ENCODE results near the gene TIMM23. TPM values are rescaled to one million over a fixed set of nuclear protein-coding genes. Genes with fewer than 3 reads are reported as not detected.
"Not testable (repeated sequence)": the region's sequence is repeated elsewhere in the genome, so short reads cannot be mapped to it uniquely, and the experiment has no call there.

Gene TIMM23
- total and polyA plus RNA-seq, 2 donors (not counting 3 experiments of a cell fraction or from before 2014, with no cell fraction given): 78.1 to 94.6 TPM

GRCh38 chr10:45983538-45984186 is 11.4 kb downstream of the TIMM23 start:
- H3K27ac ChIP-seq (ENCODE audit: insufficient read depth, low read depth, low read length); dilution Hi-C loops (cut with MboI; ENCODE audit: extremely low pct_ligation_motif_present, low sequenced_read_pairs); H3K36me3 ChIP-seq (ENCODE audit: control insufficient read depth in 2 of 2, extremely low read depth in 1 of 2, insufficient read depth in 2 of 2, low read length in 2 of 2); H2AFZ ChIP-seq (ENCODE audit: low read depth, low read length); H3K4me1 ChIP-seq (ENCODE audit: control insufficient read depth, extremely low read depth, insufficient read depth, low read length); H3K9ac ChIP-seq (replicated peaks; ENCODE audit: extremely low read depth, insufficient read depth, low read length); H3K27me3 ChIP-seq (ENCODE audit: control insufficient read depth in 2 of 2, insufficient read depth in 2 of 2, low read length in 2 of 2); H3K4me2 ChIP-seq (ENCODE audit: insufficient read depth, low read length); H3K4me3 ChIP-seq (replicated peaks in 1 of 3; ENCODE audit: insufficient read depth in 1 of 3, low read depth in 1 of 3, low read length in 3 of 3); H3K9me3 ChIP-seq (replicated peaks; ENCODE audit: control insufficient read depth, insufficient read depth, low read length); H4K20me1 ChIP-seq (replicated peaks; ENCODE audit: control insufficient read depth, extremely low read depth, insufficient read depth, low read length); FAIRE-seq; POLR2A ChIA-PET; BruUV-seq (replicated peaks); H3K9me1 ChIP-seq (replicated peaks; ENCODE audit: control insufficient read depth, extremely low read depth, insufficient read depth, low read length): not testable (repeated sequence)
- TF ChIP-seq CTCF (IDR thresholded peaks at IDR 0.05; ENCODE audit: extremely low read depth in 1 of 2, insufficient read depth in 1 of 2, low read depth in 1 of 2, low read length in 2 of 2): peak in 1 of 2 donors; percentile 28
- CTCF ChIA-PET: interaction anchor here (1.0 kb wide), 1 partner anchor 34 kb away, joined by 3 read pairs; no protein-coding TSS in a partner anchor
- DNase-seq (ENCODE audit: low read depth, low spot score): peak; percentile 44
- intact Hi-C loops (cut with micrococcal nuclease): loop anchor here (1.0 to 5.0 kb wide), 2 partner anchors 45 to 244 kb away; no protein-coding TSS in a partner anchor
- H3K79me2 ChIP-seq (ENCODE audit: control insufficient read depth, insufficient read depth, low read length): peaks cover 16% of the 10 kb centered on the region

- H3K4me2 ChIP-seq (ENCODE audit: insufficient read depth, low read length); H2AFZ ChIP-seq (ENCODE audit: low read depth, low read length); H3K9ac ChIP-seq (replicated peaks; ENCODE audit: extremely low read depth, insufficient read depth, low read length); H3K36me3 ChIP-seq (ENCODE audit: control insufficient read depth in 2 of 2, extremely low read depth in 1 of 2, insufficient read depth in 2 of 2, low read length in 2 of 2); dilution Hi-C loops (cut with MboI; ENCODE audit: extremely low pct_ligation_motif_present, low sequenced_read_pairs); POLR2A ChIA-PET; H3K4me1 ChIP-seq (ENCODE audit: control insufficient read depth, extremely low read depth, insufficient read depth, low read length); FAIRE-seq; BruUV-seq (replicated peaks); H4K20me1 ChIP-seq (replicated peaks; ENCODE audit: control insufficient read depth, extremely low read depth, insufficient read depth, low read length); DNase-seq (ENCODE audit: low read depth, low spot score); H3K27ac ChIP-seq (ENCODE audit: insufficient read depth, low read depth, low read length); H3K4me3 ChIP-seq (replicated peaks in 1 of 3; ENCODE audit: insufficient read depth in 1 of 3, low read depth in 1 of 3, low read length in 3 of 3); CTCF ChIA-PET; H3K9me1 ChIP-seq (replicated peaks; ENCODE audit: control insufficient read depth, extremely low read depth, insufficient read depth, low read length); H3K27me3 ChIP-seq (ENCODE audit: control insufficient read depth in 2 of 2, insufficient read depth in 2 of 2, low read length in 2 of 2); H3K9me3 ChIP-seq (replicated peaks; ENCODE audit: control insufficient read depth, insufficient read depth, low read length): not testable (repeated sequence)
- intact Hi-C loops (cut with micrococcal nuclease): loop anchor here (5.0 kb wide), 1 partner anchor 243 kb away; no protein-coding TSS in a partner anchor
- peaks cover 12% of the 10 kb centered on the region for H3K79me2 ChIP-seq (ENCODE audit: control insufficient read depth, insufficient read depth, low read length)
Measured at GRCh38 chr10:45984473-45984872, 12.2 kb downstream of the TIMM23 start.

- dilution Hi-C loops (cut with MboI; ENCODE audit: extremely low pct_ligation_motif_present, low sequenced_read_pairs); FAIRE-seq; H3K9me1 ChIP-seq (replicated peaks; ENCODE audit: control insufficient read depth, extremely low read depth, insufficient read depth, low read length); H3K9ac ChIP-seq (replicated peaks; ENCODE audit: extremely low read depth, insufficient read depth, low read length); intact Hi-C loops (cut with micrococcal nuclease); POLR2A ChIA-PET; BruUV-seq (replicated peaks); H3K4me1 ChIP-seq (ENCODE audit: control insufficient read depth, extremely low read depth, insufficient read depth, low read length); H3K4me3 ChIP-seq (replicated peaks in 1 of 3; ENCODE audit: insufficient read depth in 1 of 3, low read depth in 1 of 3, low read length in 3 of 3); H3K9me3 ChIP-seq (replicated peaks; ENCODE audit: control insufficient read depth, insufficient read depth, low read length); H3K27ac ChIP-seq (ENCODE audit: insufficient read depth, low read depth, low read length); H3K27me3 ChIP-seq (ENCODE audit: control insufficient read depth in 2 of 2, insufficient read depth in 2 of 2, low read length in 2 of 2); CTCF ChIA-PET; H3K36me3 ChIP-seq (ENCODE audit: control insufficient read depth in 2 of 2, extremely low read depth in 1 of 2, insufficient read depth in 2 of 2, low read length in 2 of 2); DNase-seq (ENCODE audit: low read depth, low spot score); H3K4me2 ChIP-seq (ENCODE audit: insufficient read depth, low read length); H2AFZ ChIP-seq (ENCODE audit: low read depth, low read length); H4K20me1 ChIP-seq (replicated peaks; ENCODE audit: control insufficient read depth, extremely low read depth, insufficient read depth, low read length): not testable (repeated sequence)
- peaks cover 12% of the 10 kb centered on the region for H3K79me2 ChIP-seq (ENCODE audit: control insufficient read depth, insufficient read depth, low read length)
Measured at GRCh38 chr10:45985590-45985989, 13.3 kb downstream of the TIMM23 start.

Measured in endothelial cell of umbilical vein (primary cell).